ENCODE data around the gene EXOC3L1.

GRCh38 chr16:67156143-67156844 is 33.6 kb downstream of the EXOC3L1 start:
- TF ChIP-seq CTCF (conservative IDR thresholded peaks at IDR 0.05; ENCODE audit: low read length), result peak; percentile 42
- no peak for TF ChIP-seq EZH2phosphoT487 (IDR thresholded peaks at IDR 0.05; ENCODE audit: borderline replicate concordance, low read depth, low read length)

Data from OCI-LY7 (cell line).